VCaP (cell line): ENCODE measurements around the gene DCLK2.

ENCODE experiments used
- H3K27ac ChIP-seq: fragments of 450-650 bp; 2 replicates; pipeline ENCODE4 v1.5.1; 2017
- CTCF ChIP-seq: fragments of 450-650 bp; conservative IDR thresholded peaks from 2 replicates; pipeline ENCODE4 v1.5.1; 2017; ENCODE audit warnings: mild to moderate bottlenecking, moderate library complexity

DCLK2 gene

GRCh38 chr4:150231107-150231770, 153.0 kb downstream of the DCLK2 start:
- no peak overlapping the region for H3K27ac ChIP-seq
- no peak for TF ChIP-seq CTCF

- no peak for TF ChIP-seq CTCF
- peak overlapping the region; percentile 15 for H3K27ac ChIP-seq
Measured at GRCh38 chr4:150232029-150232428, 153.8 kb downstream of the DCLK2 start.

- TF ChIP-seq CTCF = no peak
- no peak overlapping the region for H3K27ac ChIP-seq
Measured at GRCh38 chr4:150234246-150234645, 156.0 kb downstream of the DCLK2 start.

GRCh38 chr4:150235317-150235716, 157.1 kb downstream of the DCLK2 start:
- no peak for TF ChIP-seq CTCF
- H3K27ac ChIP-seq = no peak overlapping the region

- TF ChIP-seq CTCF = no peak
- H3K27ac ChIP-seq = no peak overlapping the region
Measured at GRCh38 chr4:150235808-150236271, 157.6 kb downstream of the DCLK2 start.

GRCh38 chr4:150236626-150237025, 158.4 kb downstream of the DCLK2 start:
- no peak overlapping the region for H3K27ac ChIP-seq
- no peak for TF ChIP-seq CTCF

- no peak for TF ChIP-seq CTCF
- no peak overlapping the region for H3K27ac ChIP-seq
Measured at GRCh38 chr4:150237110-150237872, 159.0 kb downstream of the DCLK2 start.
